Neuronal stem cell (in vitro differentiated cells): ENCODE measurements around the gene PCGF3.

ENCODE experiments used
- DNase-seq: peaks from one replicate; pipeline ENCODE4 v3.0.0-alpha.2; 2013; ENCODE audit warnings: low spot score
- H2AFZ ChIP-seq: one replicate; pipeline ENCODE4 v1.6.1; 2013; ENCODE audit warnings: mild to moderate bottlenecking, low read length, inconsistent platforms
- H2AK5ac ChIP-seq: 2 replicates; pipeline ENCODE4 v1.6.1; 2013; ENCODE audit warnings: low read depth, mild to moderate bottlenecking, inconsistent platforms, low read length, moderate library complexity, mixed read lengths
- H2BK120ac ChIP-seq: 2 replicates; pipeline ENCODE4 v1.6.1; 2013; ENCODE audit warnings: low read depth, mild to moderate bottlenecking, inconsistent platforms, low read length, moderate library complexity, mixed read lengths
- H2BK12ac ChIP-seq: one replicate; pipeline ENCODE4 v1.6.1; 2013; ENCODE audit warnings: low read length, inconsistent platforms
- H2BK15ac ChIP-seq: 2 replicates; pipeline ENCODE4 v1.6.1; 2013; ENCODE audit warnings: mild to moderate bottlenecking, low read length, inconsistent platforms, mixed read lengths
- H2BK5ac ChIP-seq: one replicate; pipeline ENCODE4 v1.6.1; 2013; ENCODE audit warnings: inconsistent platforms, mild to moderate bottlenecking, low read length, moderate library complexity
- H3K14ac ChIP-seq: one replicate; pipeline ENCODE4 v1.6.1; 2013; ENCODE audit warnings: low read length, inconsistent platforms
- H3K18ac ChIP-seq: 2 replicates; pipeline ENCODE4 v1.6.1; 2013; ENCODE audit warnings: low read length, inconsistent platforms
- H3K23ac ChIP-seq: 2 replicates; pipeline ENCODE4 v1.6.1; 2013; ENCODE audit warnings: low read depth, mild to moderate bottlenecking, mixed read lengths, low read length, inconsistent platforms; ENCODE audit not compliant: poor library complexity
- H3K27ac ChIP-seq: replicated peaks from 3 replicates; pipeline ENCODE4 v1.5.1; 2013; ENCODE audit warnings: low read length, inconsistent platforms
- H3K27me3 ChIP-seq, 3 experiments: 2 replicates each; pipeline ENCODE4 v1.6.1; 2013; ENCODE audit warnings: low read length in 3 of 3, mild to moderate bottlenecking in 2 of 3, inconsistent platforms in 1 of 3, low read depth in 1 of 3, mixed read lengths in 1 of 3, moderate library complexity in 1 of 3; ENCODE audit not compliant: control insufficient read depth in 3 of 3, insufficient read depth in 3 of 3
- H3K36me3 ChIP-seq, 2 donors: replicated peaks in 1 of 2; 2 replicates each; pipeline ENCODE4 v1.6.1; 2013; ENCODE audit warnings: low read length in 2 of 2; ENCODE audit not compliant: control insufficient read depth in 2 of 2, insufficient read depth in 2 of 2
- H3K4ac ChIP-seq: 2 replicates; pipeline ENCODE4 v1.6.1; 2013; ENCODE audit warnings: inconsistent platforms, mild to moderate bottlenecking, low read length, moderate library complexity
- H3K4me1 ChIP-seq, 2 donors: 1 replicate in 1 of 2; 2 replicates in 1 of 2; pipeline ENCODE4 v1.6.1; 2013; ENCODE audit warnings: low read length in 2 of 2, low read depth in 1 of 2; ENCODE audit not compliant: control insufficient read depth in 2 of 2, insufficient read depth in 1 of 2
- H3K4me2 ChIP-seq: one replicate; pipeline ENCODE4 v1.6.1; 2013; ENCODE audit warnings: mild to moderate bottlenecking, low read length, inconsistent platforms; ENCODE audit not compliant: insufficient read depth, poor library complexity, severe bottlenecking
- H3K4me3 ChIP-seq, 2 donors: 2 replicates each; pipeline ENCODE4 v1.5.1; 2013; ENCODE audit warnings: low read length in 2 of 2, mild to moderate bottlenecking in 2 of 2, inconsistent platforms in 1 of 2, moderate library complexity in 1 of 2
- H3K79me1 ChIP-seq: one replicate; pipeline ENCODE4 v1.6.1; 2013; ENCODE audit warnings: low read depth, mild to moderate bottlenecking, inconsistent platforms, low read length, moderate library complexity
- H3K9ac ChIP-seq: one replicate; pipeline ENCODE4 v1.6.1; 2013; ENCODE audit warnings: mild to moderate bottlenecking, low read depth, low read length, inconsistent platforms; ENCODE audit not compliant: poor library complexity
- H3K9me3 ChIP-seq, 2 donors: replicated peaks in 1 of 2; 2 replicates each; pipeline versions ENCODE3 to v1.6.1; 2013; ENCODE audit warnings: low read length in 2 of 2, mild to moderate bottlenecking in 2 of 2, inconsistent platforms in 1 of 2, low read depth in 1 of 2, mixed read lengths in 1 of 2, moderate library complexity in 1 of 2; ENCODE audit not compliant: control insufficient read depth in 2 of 2, insufficient read depth in 1 of 2
- H4K8ac ChIP-seq: one replicate; pipeline ENCODE4 v1.6.1; 2013; ENCODE audit warnings: low read depth, mild to moderate bottlenecking, inconsistent platforms, low read length, moderate library complexity
- H4K91ac ChIP-seq: one replicate; pipeline ENCODE4 v1.6.1; 2013; ENCODE audit warnings: low read length, low read depth, mild to moderate bottlenecking, inconsistent platforms; ENCODE audit not compliant: poor library complexity
- WGBS, 2 donors: extraction: QIAGEN DNeasy Blood & Tissue Kit; methylation state at CpG; one replicate each; pipeline ENCODE4 v1.1.7; 2013; ENCODE audit warnings: missing lambda C conversion rate in 2 of 2, mixed read lengths in 1 of 2; ENCODE audit not compliant: insufficient read length in 2 of 2, insufficient replicate concordance in 1 of 2; ENCODE audit errors: extremely low coverage in 2 of 2; 5-methylcytosine and 5-hydroxymethylcytosine counted together

The PCGF3 gene

DNA sequence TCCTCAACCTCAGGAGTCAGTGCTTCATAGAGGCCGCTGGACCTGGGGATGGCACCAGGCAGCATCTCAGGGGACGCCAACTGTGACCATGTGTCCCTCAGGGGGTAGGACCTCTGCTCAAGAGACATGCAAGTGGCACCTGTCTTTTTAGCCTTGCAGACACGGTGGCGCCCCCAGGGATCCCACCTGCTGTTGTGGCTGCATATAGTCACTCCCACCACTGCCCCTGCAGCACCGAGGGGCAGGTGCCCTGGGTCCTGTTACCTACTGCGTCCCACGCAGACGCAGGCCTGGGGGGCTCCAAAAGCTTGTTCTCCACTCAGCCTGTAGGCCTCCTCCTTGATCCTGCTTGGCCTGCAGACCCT is 28.8 kb upstream of the PCGF3 start:
- Histone ChIP-seq H2AFZ (no peak overlapping the region), H3K9me3 (no peaks in the 10 kb centered on the region), H4K8ac (no peak overlapping the region), H4K91ac (no peak overlapping the region), H2BK15ac (no peak overlapping the region), H3K18ac (no peak overlapping the region), H3K4me1 (peaks cover 16% of the 10 kb centered on the region in 2 donors), H3K14ac (no peak overlapping the region), H3K9ac (no peak overlapping the region), H3K27ac (no peak overlapping the region), H2AK5ac (no peak overlapping the region), H2BK12ac (no peak overlapping the region), H2BK5ac (no peak overlapping the region), H3K4me3 (no peak overlapping the region), H2BK120ac (no peak overlapping the region), H3K4me2 (no peak overlapping the region), H3K4ac (no peak overlapping the region), H3K79me1 (peaks cover 7% of the 10 kb centered on the region), H3K23ac (no peak overlapping the region), H3K36me3 (peaks cover 6 to 15% of the 10 kb centered on the region in 2 donors), H3K27me3 (peaks cover 0 to 9% (median 2%) of the 10 kb centered on the region in 3 experiments)
- no peak for DNase-seq
- no CpG with 5 or more reads among the region's 8 CpGs for WGBS, 2 donors

DNA sequence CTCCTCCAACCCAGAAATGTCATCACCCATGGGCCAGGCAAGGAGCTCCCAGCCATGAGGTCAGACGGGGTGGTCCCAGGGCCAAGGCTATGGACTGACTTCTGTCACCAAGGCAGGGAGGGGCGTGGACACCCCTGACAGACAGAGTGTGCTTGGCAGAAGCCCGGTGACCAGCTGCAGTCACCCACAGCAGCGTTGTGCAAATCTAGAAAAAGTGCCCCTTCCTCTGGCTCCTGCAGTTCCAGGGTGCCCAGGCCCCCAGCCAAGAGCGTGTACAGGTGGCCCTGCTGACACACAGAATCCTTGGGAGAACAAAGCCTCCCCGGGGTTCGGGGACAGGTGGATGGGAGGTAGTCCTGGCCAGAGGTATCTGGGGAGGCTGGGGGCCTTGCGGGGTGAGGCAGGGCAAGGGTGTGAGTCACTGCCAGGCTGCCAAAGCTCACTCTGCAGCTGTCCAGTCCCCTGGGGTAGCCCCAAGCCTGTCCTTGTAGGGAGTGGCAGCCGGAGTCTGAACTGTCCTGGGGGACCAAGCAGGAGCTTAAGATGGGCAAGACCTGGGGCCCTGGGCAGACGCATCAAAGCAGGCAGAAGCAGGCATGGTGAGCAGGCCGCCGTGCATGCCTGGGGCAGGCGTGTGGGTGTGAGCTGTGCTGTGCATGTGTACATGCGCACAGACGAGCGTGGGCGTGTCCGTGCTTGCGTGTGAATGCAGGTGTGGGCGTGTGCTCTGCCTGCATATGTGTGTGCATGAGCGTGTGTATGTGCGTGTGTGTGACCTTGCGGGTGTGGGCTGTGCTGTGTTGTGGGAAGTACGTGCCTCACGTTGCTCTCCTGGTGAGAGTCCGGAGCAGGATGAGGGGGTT is 28.0 kb upstream of the PCGF3 start:
- Histone ChIP-seq H3K4me3 (peak overlapping the region in 1 of 2 donors; percentile 38), H2BK120ac (no peak overlapping the region), H3K4me2 (no peak overlapping the region), H3K36me3 (peaks cover 0 to 7% of the 10 kb centered on the region in 2 donors), H2AFZ (no peak overlapping the region), H3K14ac (peak overlapping the region; percentile 82), H3K9me3 (no peaks in the 10 kb centered on the region), H3K27me3 (peaks cover 0 to 9% (median 2%) of the 10 kb centered on the region in 3 experiments), H3K23ac (peak overlapping the region; percentile 98), H3K79me1 (peaks cover 7% of the 10 kb centered on the region), H3K4ac (no peak overlapping the region), H2BK12ac (no peak overlapping the region), H4K91ac (no peak overlapping the region), H2AK5ac (peak overlapping the region; percentile 63), H3K4me1 (peaks cover 16% of the 10 kb centered on the region in 2 donors), H4K8ac (no peak overlapping the region), H3K9ac (peak overlapping the region; percentile 70), H2BK15ac (peak overlapping the region; percentile 85), H3K18ac (peak overlapping the region; percentile 80), H3K27ac (no peak overlapping the region), H2BK5ac (peak overlapping the region; percentile 13)
- WGBS, 2 donors: no CpG with 5 or more reads among the region's 26 CpGs
- no peak for DNase-seq

DNA sequence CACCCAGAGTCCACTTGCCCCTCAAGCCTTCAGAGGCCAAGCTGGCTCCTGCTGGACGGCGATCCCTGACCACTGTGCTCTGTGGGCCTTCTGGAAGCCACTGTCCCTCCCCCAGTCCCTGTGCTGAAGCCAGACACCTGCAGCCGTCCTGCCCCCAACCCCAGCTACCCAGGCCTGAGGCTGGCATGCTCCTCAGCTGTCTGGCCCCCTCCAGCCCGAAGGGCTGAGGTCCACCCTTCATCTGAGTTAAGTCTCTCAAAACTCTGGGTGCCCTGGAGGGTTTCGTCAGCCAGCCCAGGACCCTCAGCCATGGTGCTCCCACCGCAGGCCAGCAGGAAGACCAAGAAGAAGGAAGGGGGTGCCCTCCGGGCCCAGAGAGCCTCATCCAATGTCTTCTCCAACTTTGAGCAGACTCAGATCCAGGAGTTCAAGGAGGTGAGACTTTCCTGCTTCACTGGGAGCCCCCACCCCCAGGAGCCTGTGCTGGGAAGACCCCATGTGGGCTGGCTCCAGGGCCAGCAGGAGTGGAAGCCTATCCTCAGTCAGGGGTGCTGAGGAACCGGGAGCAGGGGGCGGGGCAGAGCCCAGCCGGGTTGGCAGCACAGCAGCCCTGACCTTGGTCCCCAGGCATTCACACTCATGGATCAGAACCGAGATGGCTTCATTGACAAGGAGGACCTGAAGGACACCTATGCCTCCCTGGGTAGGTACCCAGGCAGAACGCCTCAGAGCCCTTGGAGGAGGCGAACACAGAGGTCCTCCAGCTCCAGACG is 27.1 kb upstream of the PCGF3 start:
- Histone ChIP-seq H3K9me3 (no peaks in the 10 kb centered on the region), H4K91ac (no peak overlapping the region), H3K36me3 (no peaks in the 10 kb centered on the region), H3K4me1 (peaks cover 11% of the 10 kb centered on the region in 2 donors), H2BK15ac (peak overlapping the region; percentile 92), H2BK5ac (no peak overlapping the region), H2AK5ac (peak overlapping the region; percentile 99), H3K9ac (peak overlapping the region; percentile 70), H3K79me1 (peaks cover 5% of the 10 kb centered on the region), H3K4me3 (no peak overlapping the region), H2BK12ac (no peak overlapping the region), H3K27ac (no peak overlapping the region), H2AFZ (no peak overlapping the region), H3K23ac (peak overlapping the region; percentile 98), H3K4ac (no peak overlapping the region), H4K8ac (no peak overlapping the region), H3K14ac (no peak overlapping the region), H3K18ac (no peak overlapping the region), H3K27me3 (peaks cover 0 to 9% (median 2%) of the 10 kb centered on the region in 3 experiments), H2BK120ac (no peak overlapping the region), H3K4me2 (no peak overlapping the region)
- no peak for DNase-seq
- no CpG with 5 or more reads among the region's 14 CpGs for WGBS, 2 donors

DNA sequence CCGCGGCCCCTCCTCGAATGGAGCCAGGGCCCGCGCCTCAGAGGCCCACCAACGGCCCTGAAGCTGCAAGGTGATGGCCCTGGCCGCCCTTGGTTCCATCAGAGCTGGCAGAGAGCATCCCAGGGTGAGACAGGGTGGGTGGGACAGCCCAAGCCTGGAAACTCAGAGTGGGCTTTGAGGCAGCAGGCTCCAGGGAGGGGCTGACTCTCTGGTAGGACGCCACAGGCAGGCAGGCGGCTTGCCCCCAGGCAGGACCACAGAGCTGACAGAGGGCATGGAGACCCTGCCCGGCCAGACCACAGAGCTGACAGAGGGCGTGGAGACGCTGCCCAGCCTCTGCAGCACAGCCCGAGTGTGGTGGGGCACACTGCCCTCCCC is 26.5 kb upstream of the PCGF3 start:
- H3K14ac ChIP-seq: no peak overlapping the region
- peak overlapping the region; percentile 91 for H3K23ac ChIP-seq
- H2BK120ac ChIP-seq: no peak overlapping the region
- no CpG with 5 or more reads among the region's 13 CpGs for WGBS, 2 donors
- H3K4ac ChIP-seq: no peak overlapping the region
- H2AK5ac ChIP-seq: peak overlapping the region; percentile 99
- no peak overlapping the region for H2BK5ac ChIP-seq
- H2BK15ac ChIP-seq: peak overlapping the region; percentile 92
- peaks cover 4% of the 10 kb centered on the region for H3K79me1 ChIP-seq
- H3K27ac ChIP-seq: no peak overlapping the region
- H4K91ac ChIP-seq: no peak overlapping the region
- no peak overlapping the region for H3K4me2 ChIP-seq
- H3K9me3 ChIP-seq: no peaks in the 10 kb centered on the region
- H3K4me1 ChIP-seq: peaks cover 11 to 13% of the 10 kb centered on the region in 2 donors
- no peaks in the 10 kb centered on the region for H3K36me3 ChIP-seq
- no peak for DNase-seq
- peak overlapping the region; percentile 57 for H3K18ac ChIP-seq
- peaks cover 0 to 9% (median 2%) of the 10 kb centered on the region in 3 experiments for H3K27me3 ChIP-seq
- no peak overlapping the region for H2AFZ ChIP-seq
- no peak overlapping the region for H4K8ac ChIP-seq
- peak overlapping the region; percentile 3 for H3K9ac ChIP-seq
- no peak overlapping the region for H2BK12ac ChIP-seq
- no peak overlapping the region for H3K4me3 ChIP-seq
